Body of pancreas (tissue), 4 donors: ENCODE results near the gene SMIM14. TPM values are rescaled to one million over a fixed set of nuclear protein-coding genes. Genes with fewer than 3 reads are reported as not detected.

ENCODE experiments used
- ATAC-seq: fragments of 150-250 bp; one replicate; pipeline ENCODE4 v1.9.1; 2016
- DNase-seq, 4 donors: peaks; one replicate each; pipeline ENCODE4 v3.0.0-alpha.2; 2019
- H3K27ac ChIP-seq, 4 donors: fragments of 200-600 bp; sonication (generic); 1 replicate in 3 of 4; 2 replicates in 1 of 4; pipeline versions ENCODE4 v1.5.1 to v1.6.1; 2016 to 2019; ENCODE audit warnings: mild to moderate bottlenecking in 1 of 4, mixed read lengths in 1 of 4, moderate library complexity in 1 of 4
- H3K27me3 ChIP-seq, 2 donors: fragments of 200-600 bp; sonication (generic); one replicate each; pipeline ENCODE4 v1.6.0; 2016; ENCODE audit warnings: mild to moderate bottlenecking in 1 of 2
- H3K36me3 ChIP-seq, 2 donors: fragments of 200-600 bp; sonication (generic); replicated peaks in 1 of 2; 2 replicates each; pipeline ENCODE4 v1.5.1; 2016; ENCODE audit warnings: low read depth in 2 of 2; ENCODE audit not compliant: insufficient read depth in 1 of 2
- H3K4me1 ChIP-seq: fragments of 200-600 bp; sonication (generic); one replicate; pipeline ENCODE4 v1.6.0; 2016
- H3K4me3 ChIP-seq, 2 donors: fragments of 200-600 bp; sonication (generic); 1 replicate in 1 of 2; 2 replicates in 1 of 2; pipeline ENCODE4 v1.5.1; 2016 to 2019
- H3K9me3 ChIP-seq, 3 donors: fragments of 200-600 bp; sonication (generic); 1 replicate in 2 of 3; 2 replicates in 1 of 3; pipeline ENCODE4 v1.5.1; 2016
- POLR2A ChIP-seq, 3 donors: fragments of 450-650 bp; IDR thresholded peaks; one replicate each; pipeline ENCODE4 v1.6.1; 2016; ENCODE audit warnings: antibody characterized with exemption in 3 of 3, mild to moderate bottlenecking in 2 of 3
- WGBS, 2 donors: methylation state at CpG; one replicate each; pipeline ENCODE4 v1.1.5; 2017; 5-methylcytosine and 5-hydroxymethylcytosine counted together
- intact Hi-C: fragments of 100-400 bp; cut with DNase I; formaldehyde crosslinking; loops from one replicate; pipeline ENCODE4 v1.15.1; 2023
- total RNA-seq, 2 donors: library from RNA; depleted of rRNA; stranded (reverse); fragments of >200 nt; gene quantifications; one replicate each; pipeline ENCODE4 v1.1.0, GENCODE V29; 2016
- TF ChIP-seq, protein P1 (sequence below), 7 experiments: fragments of 450-650 bp in 4 of 7; fragments of 200-600 bp in 3 of 7; sonication (generic) in 3 of 7; IDR thresholded peaks; one replicate each; pipeline ENCODE4 v1.5.1; 2016 to 2019; ENCODE audit warnings: antibody characterized with exemption in 7 of 7

SMIM14 gene
- total RNA-seq, 2 donors from 2014 or later, result 24.4 to 26.2 TPM

DNA sequence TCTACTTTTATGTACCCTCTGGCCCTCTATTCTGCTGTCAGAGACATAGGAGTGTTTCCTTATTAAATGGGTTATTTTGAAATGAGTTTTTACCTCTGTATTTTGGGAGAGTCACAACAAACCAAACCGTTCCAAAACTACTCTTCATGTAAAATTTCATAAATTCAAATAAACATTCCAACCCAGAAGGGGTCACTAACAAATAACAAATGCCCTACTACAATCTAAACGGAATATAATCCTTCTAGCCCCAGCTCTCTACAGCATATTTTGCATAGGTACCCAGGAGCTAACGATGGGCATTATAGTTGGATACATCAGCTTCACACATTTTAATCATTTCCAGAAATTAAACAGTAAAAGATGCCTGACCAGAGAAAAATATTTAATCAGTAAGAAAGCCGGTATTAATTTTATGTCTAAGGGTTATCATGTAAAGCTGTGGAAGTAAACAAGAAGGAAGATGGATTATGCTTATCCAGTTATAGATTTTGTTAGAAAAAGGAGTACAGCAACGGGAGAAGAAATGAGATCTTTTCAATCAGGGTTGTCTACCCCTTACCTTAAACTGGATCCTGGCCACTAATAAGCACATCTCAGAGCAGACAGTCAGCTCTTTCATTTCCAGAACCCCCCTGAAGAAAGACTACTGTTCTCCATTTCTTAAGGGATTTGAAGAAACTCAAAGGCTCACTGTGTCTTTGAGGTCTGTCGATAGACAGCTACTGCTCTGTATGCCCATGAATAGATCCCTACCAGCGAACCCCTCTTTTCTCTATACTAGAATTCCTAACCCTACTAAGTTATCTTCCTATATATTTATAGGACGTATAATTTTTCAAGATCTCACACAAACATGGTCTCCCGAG is 112.6 kb downstream of the SMIM14 start:
- no peak for DNase-seq

DNA sequence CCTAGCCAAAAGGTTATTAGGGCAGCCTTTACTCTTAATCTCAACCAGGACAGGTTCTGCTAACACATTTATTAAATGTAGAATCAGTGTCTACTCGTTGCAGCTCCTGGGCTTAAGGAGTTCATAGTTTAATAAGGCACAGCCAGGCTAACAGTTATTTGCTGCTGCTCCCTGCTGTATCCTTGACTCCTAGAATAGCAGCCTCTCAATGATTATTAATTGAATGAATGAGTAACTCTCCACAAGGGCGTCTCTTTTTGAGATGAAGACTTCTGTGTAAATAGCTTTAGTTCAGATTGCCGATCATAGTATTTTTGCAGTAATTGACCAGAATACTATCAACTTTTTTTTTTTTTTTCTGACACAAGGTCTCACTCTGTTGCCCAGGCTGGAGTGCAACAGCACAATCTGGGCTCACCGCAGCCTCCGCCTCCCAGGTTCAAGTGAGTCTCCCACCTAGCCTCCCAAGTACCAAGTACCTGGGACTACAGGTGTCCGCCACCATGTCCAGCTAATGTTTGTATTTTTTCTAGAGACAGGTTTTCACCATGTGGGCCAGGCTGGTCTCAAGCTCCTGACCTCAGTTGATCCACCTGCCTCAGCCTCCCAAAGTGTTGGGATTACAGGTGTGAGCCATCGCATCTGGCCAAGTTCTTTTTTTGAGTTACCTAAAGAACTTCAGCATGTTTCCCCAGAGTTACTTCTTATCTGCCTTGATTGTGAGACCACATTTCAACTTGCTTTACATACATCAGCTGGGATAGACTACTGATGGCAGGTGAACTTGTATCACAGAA is 114.3 kb downstream of the SMIM14 start:
- WGBS, 2 donors, result 60 to 66% methylated on average over 7 of the region's 7 CpGs
- Histone ChIP-seq H3K4me3 (no peak overlapping the region), H3K27ac (no peak overlapping the region), H3K27me3 (no peaks in the 10 kb centered on the region), H3K4me1 (peaks cover 22% of the 10 kb centered on the region), H3K9me3 (no peaks in the 10 kb centered on the region), H3K36me3 (no peaks in the 10 kb centered on the region)
- intact Hi-C loops, result no loop called here
- DNase-seq, result no peak
- no peak for ATAC-seq
- TF ChIP-seq, protein P1, sequence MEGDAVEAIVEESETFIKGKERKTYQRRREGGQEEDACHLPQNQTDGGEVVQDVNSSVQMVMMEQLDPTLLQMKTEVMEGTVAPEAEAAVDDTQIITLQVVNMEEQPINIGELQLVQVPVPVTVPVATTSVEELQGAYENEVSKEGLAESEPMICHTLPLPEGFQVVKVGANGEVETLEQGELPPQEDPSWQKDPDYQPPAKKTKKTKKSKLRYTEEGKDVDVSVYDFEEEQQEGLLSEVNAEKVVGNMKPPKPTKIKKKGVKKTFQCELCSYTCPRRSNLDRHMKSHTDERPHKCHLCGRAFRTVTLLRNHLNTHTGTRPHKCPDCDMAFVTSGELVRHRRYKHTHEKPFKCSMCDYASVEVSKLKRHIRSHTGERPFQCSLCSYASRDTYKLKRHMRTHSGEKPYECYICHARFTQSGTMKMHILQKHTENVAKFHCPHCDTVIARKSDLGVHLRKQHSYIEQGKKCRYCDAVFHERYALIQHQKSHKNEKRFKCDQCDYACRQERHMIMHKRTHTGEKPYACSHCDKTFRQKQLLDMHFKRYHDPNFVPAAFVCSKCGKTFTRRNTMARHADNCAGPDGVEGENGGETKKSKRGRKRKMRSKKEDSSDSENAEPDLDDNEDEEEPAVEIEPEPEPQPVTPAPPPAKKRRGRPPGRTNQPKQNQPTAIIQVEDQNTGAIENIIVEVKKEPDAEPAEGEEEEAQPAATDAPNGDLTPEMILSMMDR (IDR thresholded peaks at IDR 0.05), result no peak
- peak in 1 of 3 donors; percentile 14 for TF ChIP-seq POLR2A (IDR thresholded peaks at IDR 0.05)

More for the DNA sequence above, 112.6 kb downstream of the SMIM14 start:
- Histone ChIP-seq H3K9me3 (no peaks in the 10 kb centered on the region), H3K27me3 (no peaks in the 10 kb centered on the region), H3K27ac (peak overlapping the region; percentile 51 to 98 (median 89)), H3K4me3 (peak overlapping the region; percentile 51 to 86), H3K36me3 (no peaks in the 10 kb centered on the region), H3K4me1 (peaks cover 19% of the 10 kb centered on the region)
- WGBS, 2 donors, result 6 to 12% methylated on average over 9 of the region's 9 CpGs
- TF ChIP-seq, protein P1 (IDR thresholded peaks at IDR 0.05), result no peak
- no peak for TF ChIP-seq POLR2A (IDR thresholded peaks at IDR 0.05)
- no peak for ATAC-seq
- intact Hi-C loops, result no loop called here

DNA sequence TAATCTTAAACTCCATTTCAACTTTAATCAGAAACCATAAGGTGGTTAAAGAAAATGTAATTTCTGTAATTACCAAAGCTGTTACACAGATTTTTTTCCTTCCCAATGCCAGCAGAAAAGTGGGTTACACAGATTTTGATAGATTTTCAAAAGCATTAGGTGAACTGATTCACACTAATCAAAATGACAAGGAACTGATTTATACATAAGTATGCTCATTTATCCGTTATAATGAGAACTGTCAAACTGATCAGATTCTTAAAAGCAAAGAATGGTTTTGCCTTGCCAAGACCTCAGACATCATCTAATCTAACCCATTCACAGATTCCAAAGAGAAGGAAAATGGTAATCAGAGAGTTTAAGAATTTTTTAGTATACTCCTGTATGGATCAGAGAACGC is 116.6 kb downstream of the SMIM14 start:
- Histone ChIP-seq H3K27me3 (no peaks in the 10 kb centered on the region), H3K27ac (peak overlapping the region in 3 of 4 donors; percentile 1 to 40 (median 17)), H3K4me1 (peaks cover 18% of the 10 kb centered on the region), H3K4me3 (no peak overlapping the region), H3K36me3 (peaks cover 0 to 4% of the 10 kb centered on the region in 2 donors), H3K9me3 (no peaks in the 10 kb centered on the region)
- TF ChIP-seq POLR2A (IDR thresholded peaks at IDR 0.05), result no peak
- TF ChIP-seq, protein P1 (IDR thresholded peaks at IDR 0.05), result no peak
- 21 to 55% methylated on average over 2 of the region's 2 CpGs for WGBS, 2 donors
- DNase-seq (no peak), ATAC-seq (no peak)
- intact Hi-C loops, result no loop called here

DNA sequence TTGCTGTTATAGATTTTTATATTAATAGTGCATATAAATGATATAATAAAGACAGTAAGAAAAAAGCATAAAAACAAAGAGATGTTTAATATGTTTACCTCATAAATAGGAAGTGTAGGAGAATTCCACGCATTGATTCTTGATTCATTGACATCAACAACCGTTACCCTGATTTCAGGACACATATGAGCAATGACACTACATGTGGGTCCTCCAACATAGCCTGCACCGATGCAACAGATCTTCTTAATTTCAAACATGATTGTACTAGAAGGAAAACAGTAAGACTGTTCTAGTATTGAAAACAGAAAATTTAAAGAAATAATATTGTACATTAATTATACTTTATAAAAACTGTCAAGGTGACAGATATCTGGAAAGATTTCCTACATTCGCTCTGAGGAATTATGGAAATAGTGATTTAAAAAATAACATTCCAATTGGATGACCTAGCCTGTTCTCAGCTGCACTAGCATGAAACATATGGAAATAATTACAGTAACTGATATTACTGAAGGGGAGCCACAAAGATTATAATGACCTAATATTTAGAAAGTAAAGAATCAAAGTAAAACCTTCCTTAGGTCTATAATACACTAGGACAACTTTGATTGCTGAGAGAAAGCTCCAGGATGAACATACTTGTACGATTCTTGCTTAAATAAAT is 117.3 kb downstream of the SMIM14 start:
- intact Hi-C loops, result no loop called here
- TF ChIP-seq, protein P1 (IDR thresholded peaks at IDR 0.05), result no peak
- no peak for TF ChIP-seq POLR2A (IDR thresholded peaks at IDR 0.05)
- ATAC-seq (peak; percentile 30), DNase-seq (no peak)
- no peaks in the 10 kb centered on the region for H3K27me3 ChIP-seq
- peaks cover 19% of the 10 kb centered on the region for H3K4me1 ChIP-seq
- peak overlapping the region in 2 of 4 donors; percentile 17 to 40 for H3K27ac ChIP-seq
- no peaks in the 10 kb centered on the region for H3K9me3 ChIP-seq
- peaks cover 0 to 4% of the 10 kb centered on the region in 2 donors for H3K36me3 ChIP-seq
- WGBS, 2 donors, result 54 to 55% methylated on average over 5 of the region's 5 CpGs
- no peak overlapping the region for H3K4me3 ChIP-seq
